Right cardiac atrium (tissue), 5 donors: ENCODE data around the gene HJURP. TPM values are rescaled to one million over a fixed set of nuclear protein-coding genes. Genes with fewer than 3 reads are reported as not detected.
A peak's percentile ranks its signal among the peaks of the same experiment; 100 is the strongest.

Experiments used
- ATAC-seq, 2 donors: fragments of 200-7000 bp; cut with Tn5 transposase; one replicate each; pipeline versions ENCODE4 v1.8.0 to v1.9.1; 2020; ENCODE audit warnings: moderate library complexity in 2 of 2, mild to moderate bottlenecking in 1 of 2
- DNase-seq, 3 donors: peaks; one replicate each; pipeline ENCODE4 v3.0.0-alpha.2; 2020
- H3K27ac ChIP-seq: one replicate; pipeline ENCODE4 v1.5.1; 2013; ENCODE audit warnings: mild to moderate bottlenecking, low read length, control low read depth, moderate library complexity
- H3K27me3 ChIP-seq: one replicate; pipeline ENCODE4 v1.6.1; 2013; ENCODE audit not compliant: control insufficient read depth, insufficient read depth
- H3K4me1 ChIP-seq: one replicate; pipeline ENCODE4 v1.6.1; 2013; ENCODE audit warnings: low read length; ENCODE audit not compliant: control insufficient read depth, insufficient read depth
- H3K4me3 ChIP-seq: one replicate; pipeline ENCODE4 v1.5.1; 2013; ENCODE audit warnings: low read length, control low read depth
- H3K9me3 ChIP-seq: one replicate; pipeline ENCODE4 v1.6.1; 2013; ENCODE audit warnings: low read length; ENCODE audit not compliant: control insufficient read depth
- WGBS: extraction: QIAGEN DNeasy Blood & Tissue Kit; methylation state at CpG from one replicate; pipeline ENCODE4 v1.1.7; 2013; 5-methylcytosine and 5-hydroxymethylcytosine counted together
- intact Hi-C, 4 donors: fragments of 100-400 bp; cut with DNase I; formaldehyde crosslinking; loops; one replicate each; pipeline versions ENCODE4 v1.11.0 to v1.14.0; 2022 to 2023
- polyA plus RNA-seq: library from polyadenylated mRNA; stranded (reverse); fragments of 200-250 nt; gene quantifications from one replicate; pipeline ENCODE4 v1.2.3, GENCODE V29; 2013
- total RNA-seq, 4 donors: library from RNA; stranded (reverse); fragmentation: NEBNext Ultra II Directional; extraction: Animal tissue kit (Norgen Biotek cat#: 25700); gene quantifications; one replicate each; pipeline ENCODE4 v1.2.1, GENCODE V29; 2021
- donor health status: healthy with polysubstance abuse.
- donor health status: DM: no; HTN: yes; CAD: no.
- donor health status: DM: no; HTN: no; CAD: no.
- donor health status: DM: no; HTN: yes; CAD: no; lungs with severe emphysema.
- donor health status: DM: yes; HTN: yes; CAD: no.

HJURP gene
- total and polyA plus RNA-seq, 5 donors, result 0.09 to 0.94 (median 0.77) TPM; not detected in 2

DNA sequence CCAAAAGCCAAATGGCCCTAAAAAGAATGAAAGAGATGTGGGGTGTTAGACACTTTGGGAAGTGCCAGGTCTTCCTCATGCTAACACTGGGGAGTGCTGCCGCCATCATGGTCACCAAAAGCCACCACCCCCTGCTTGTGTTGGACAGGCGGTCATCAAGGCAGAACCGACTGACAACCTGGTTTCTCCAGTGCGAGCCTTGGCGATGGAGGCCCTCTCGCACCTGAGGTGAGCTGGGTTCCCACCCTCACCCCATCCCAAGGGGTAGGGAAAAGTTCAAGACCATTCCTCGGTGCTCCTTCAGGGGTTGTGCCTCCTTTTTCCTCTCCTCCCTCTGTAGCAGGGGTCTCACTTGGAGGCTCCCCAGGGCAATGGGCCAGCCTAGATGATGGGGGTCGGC lies 42.6 kb downstream of the HJURP start:
- no peak overlapping the region for H3K27ac ChIP-seq
- no peaks in the 10 kb centered on the region for H3K4me1 ChIP-seq
- DNase-seq (no peak), ATAC-seq (no peak)
- H3K4me3 ChIP-seq, result no peak overlapping the region
- 86% methylated on average over 8 of the region's 8 CpGs for WGBS
- intact Hi-C loops, result no loop called here
- H3K9me3 ChIP-seq, result no peaks in the 10 kb centered on the region
- no peaks in the 10 kb centered on the region for H3K27me3 ChIP-seq

DNA sequence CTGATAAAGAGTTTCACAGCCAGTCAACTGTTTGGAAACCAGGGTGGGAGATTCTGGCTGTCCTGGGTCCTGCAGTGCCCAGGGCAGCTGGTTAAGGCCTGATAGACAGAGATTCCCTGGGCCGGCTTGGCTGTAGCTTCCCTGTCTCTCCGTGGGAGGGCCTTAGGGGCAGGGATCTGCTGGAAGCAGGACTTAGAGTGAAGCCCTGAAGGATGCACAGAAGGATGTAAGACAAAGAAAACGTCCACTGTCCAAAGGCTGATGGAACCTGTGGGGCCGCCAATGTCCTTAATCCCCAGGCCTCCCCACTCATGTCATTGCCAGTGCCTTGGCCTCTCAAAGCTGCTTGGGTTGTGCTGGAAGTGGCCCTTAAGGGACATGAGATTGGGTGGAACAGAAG lies 43.2 kb downstream of the HJURP start:
- Histone ChIP-seq H3K9me3 (no peaks in the 10 kb centered on the region), H3K4me3 (no peak overlapping the region), H3K4me1 (no peaks in the 10 kb centered on the region), H3K27me3 (no peaks in the 10 kb centered on the region), H3K27ac (no peak overlapping the region)
- ATAC-seq (no peak), DNase-seq (no peak)
- WGBS, result 75% methylated on average over 4 of the region's 4 CpGs
- intact Hi-C loops, result no loop called here

DNA sequence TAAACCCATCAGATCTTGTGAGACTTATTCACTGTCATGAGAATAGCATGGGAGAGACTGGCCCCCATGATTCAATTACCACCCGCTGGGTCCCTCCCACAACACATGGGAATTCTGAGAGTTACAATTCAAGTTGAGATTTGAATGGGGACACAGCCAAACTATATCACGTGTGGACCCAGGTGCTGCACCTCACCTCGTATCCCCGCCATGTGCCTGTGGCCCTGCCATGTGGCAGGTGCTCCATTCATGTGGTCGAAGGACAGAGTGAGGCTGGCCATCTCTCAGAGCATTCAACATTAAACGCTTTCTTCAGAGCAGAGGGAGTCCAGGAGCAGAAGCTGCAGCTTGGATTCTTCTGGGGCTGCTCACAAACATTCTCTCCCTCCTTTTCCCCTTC lies 44.0 kb downstream of the HJURP start:
- no peak for DNase-seq
- ATAC-seq, result no peak
- Histone ChIP-seq H3K27ac (no peak overlapping the region), H3K27me3 (no peaks in the 10 kb centered on the region), H3K4me1 (no peaks in the 10 kb centered on the region), H3K4me3 (no peak overlapping the region), H3K9me3 (no peaks in the 10 kb centered on the region)
- intact Hi-C loops, result no loop called here
- WGBS, result 86% methylated on average over 6 of the region's 6 CpGs

DNA sequence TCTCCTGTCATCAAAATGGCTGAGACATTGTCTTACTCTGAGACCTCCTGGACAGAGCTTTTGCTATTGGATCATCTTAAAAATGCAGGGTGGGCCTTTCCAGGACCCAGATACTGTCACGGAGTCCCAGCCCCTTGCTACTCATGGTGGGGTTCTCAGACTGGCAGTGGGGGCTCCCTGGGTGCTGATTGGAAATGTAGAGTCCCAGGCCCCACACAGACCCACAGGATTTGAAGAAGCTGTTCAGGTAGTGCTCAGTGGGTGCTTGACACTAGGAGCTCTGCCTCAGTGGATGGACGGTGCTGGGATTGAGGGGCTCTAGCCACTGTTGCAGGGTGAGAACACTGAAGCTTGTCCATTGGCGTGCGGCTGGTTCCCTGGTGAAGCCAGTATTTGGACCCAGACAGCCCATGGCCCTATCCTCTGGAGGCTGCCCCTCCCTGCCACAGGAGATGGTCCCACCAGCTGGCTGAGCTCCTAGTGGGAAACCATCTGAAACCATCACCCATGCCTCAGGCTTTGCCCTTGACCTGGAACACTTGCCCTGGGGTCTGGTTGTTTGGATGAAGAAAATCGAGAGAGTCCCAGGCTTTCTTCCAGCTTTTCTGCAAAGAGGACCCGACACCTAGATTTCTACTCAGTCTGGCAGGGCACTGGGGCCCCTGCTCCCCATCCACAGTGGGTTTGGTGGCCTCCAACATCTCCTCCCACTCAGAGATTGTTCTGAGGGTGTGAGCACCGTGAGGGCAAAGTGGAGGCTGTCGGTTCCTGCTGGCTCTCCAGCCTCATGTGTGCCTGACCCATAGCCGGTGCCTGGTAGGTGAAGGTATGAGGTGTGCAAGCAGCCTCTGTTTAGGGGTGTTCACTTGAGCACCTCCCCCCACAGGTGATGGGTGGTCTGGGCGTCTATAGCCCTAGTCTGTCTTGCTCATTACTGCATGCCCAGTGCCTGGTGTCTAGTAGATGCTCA lies 46.1 kb downstream of the HJURP start:
- WGBS, result 74% methylated on average over 10 of the region's 10 CpGs
- no peaks in the 10 kb centered on the region for H3K27me3 ChIP-seq

DNA sequence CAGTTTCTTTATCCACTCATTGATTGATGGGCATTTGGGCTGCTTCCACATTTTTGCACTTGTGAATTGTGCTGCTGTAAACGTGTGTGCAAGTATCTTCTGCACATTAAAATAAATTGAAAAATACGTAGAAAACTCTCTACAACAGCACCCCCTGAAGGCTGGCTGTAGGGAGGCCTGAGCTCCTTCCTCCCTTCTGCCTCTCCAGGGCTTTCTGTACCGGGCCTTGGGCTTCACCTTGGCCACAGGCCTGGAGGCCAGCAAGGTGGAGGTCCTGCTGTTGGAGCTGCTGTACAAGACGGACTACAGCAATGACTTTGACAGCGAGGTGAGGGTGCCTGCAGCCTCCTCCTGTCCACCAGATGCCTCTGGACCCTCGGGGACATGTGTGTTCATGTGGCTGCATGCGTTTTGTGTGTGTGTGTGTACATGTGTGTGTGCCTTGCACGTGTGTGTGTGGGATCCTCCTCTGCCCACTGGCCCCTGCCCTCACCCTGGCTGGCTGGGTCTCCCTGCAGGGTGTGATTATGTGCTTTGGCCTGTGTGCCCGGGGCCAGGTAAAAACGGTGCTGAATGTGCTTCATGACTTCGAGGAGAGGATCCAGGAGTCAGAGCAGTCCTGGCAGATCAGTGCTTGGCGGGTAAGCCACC lies 47.0 kb downstream of the HJURP start:
- no peak overlapping the region for H3K4me3 ChIP-seq
- H3K27me3 ChIP-seq, result no peaks in the 10 kb centered on the region
- ATAC-seq (no peak), DNase-seq (peak in 1 of 3 donors; percentile 16)
- intact Hi-C loops, result no loop called here
- no peaks in the 10 kb centered on the region for H3K4me1 ChIP-seq
- WGBS, result 73% methylated on average over 12 of the region's 12 CpGs
- no peaks in the 10 kb centered on the region for H3K9me3 ChIP-seq
- no peak overlapping the region for H3K27ac ChIP-seq

More for the DNA sequence above, 46.1 kb downstream of the HJURP start:
- intact Hi-C loops, result no loop called here
- no peak overlapping the region for H3K4me3 ChIP-seq
- ATAC-seq (no peak), DNase-seq (no peak)
- no peaks in the 10 kb centered on the region for H3K9me3 ChIP-seq
- H3K4me1 ChIP-seq, result no peaks in the 10 kb centered on the region
- no peak overlapping the region for H3K27ac ChIP-seq

DNA sequence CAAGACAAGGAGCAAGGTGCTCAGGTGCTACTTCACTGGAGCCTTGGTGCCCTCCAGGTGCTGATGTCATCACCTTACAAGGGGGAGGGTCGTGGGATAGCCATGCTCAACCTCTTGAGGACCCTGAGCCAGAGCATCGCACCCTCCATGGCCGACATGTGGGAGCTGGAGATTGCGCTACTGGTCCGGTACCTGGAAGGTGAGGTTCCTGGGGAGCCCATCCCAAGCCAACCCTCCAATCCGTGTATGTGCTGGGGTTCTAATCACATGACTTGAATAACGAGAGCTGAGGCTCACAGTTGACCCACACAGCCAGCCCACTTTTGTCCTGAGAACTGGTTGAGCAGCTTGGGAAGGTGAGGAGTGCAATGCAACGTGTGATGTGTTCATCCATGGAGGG lies 50.3 kb downstream of the HJURP start:
- 66% methylated on average over 8 of the region's 8 CpGs for WGBS
- no peaks in the 10 kb centered on the region for H3K9me3 ChIP-seq
- no peak overlapping the region for H3K27ac ChIP-seq
- ATAC-seq (no peak), DNase-seq (no peak)
- H3K4me3 ChIP-seq, result no peak overlapping the region
- intact Hi-C loops, result no loop called here
- no peaks in the 10 kb centered on the region for H3K4me1 ChIP-seq
- H3K27me3 ChIP-seq, result no peaks in the 10 kb centered on the region

DNA sequence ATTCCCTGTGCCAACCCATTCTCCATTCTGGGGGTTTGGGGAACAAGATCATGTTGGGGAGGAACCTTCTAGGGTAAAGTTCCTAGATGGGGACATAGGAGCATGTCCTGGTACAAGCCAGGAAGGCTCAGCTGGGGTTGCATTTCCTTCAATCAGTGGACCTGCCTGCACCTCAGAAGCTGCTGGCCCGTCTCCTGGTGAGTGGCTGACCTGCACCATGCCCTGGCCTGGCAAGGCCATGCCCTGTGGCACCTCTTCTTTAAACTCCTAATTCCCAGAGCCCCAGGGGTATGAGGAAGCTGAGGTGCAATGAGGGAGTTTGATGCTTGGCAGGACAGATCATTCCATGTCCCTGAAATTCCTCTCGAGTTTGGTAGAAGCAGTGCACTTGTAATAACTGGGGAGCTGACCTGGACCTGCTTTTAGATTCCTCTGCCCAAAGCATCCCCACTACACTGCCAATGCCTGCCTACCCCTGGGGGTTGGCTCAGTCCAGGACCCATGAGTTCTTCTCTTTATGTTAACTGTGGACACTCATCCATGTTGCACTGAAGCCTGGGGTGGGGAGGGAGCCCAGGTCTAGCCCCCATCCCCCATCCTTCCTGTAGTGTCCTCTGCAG lies 50.9 kb downstream of the HJURP start:
- no peak for DNase-seq
- intact Hi-C loops, result no loop called here

DNA sequence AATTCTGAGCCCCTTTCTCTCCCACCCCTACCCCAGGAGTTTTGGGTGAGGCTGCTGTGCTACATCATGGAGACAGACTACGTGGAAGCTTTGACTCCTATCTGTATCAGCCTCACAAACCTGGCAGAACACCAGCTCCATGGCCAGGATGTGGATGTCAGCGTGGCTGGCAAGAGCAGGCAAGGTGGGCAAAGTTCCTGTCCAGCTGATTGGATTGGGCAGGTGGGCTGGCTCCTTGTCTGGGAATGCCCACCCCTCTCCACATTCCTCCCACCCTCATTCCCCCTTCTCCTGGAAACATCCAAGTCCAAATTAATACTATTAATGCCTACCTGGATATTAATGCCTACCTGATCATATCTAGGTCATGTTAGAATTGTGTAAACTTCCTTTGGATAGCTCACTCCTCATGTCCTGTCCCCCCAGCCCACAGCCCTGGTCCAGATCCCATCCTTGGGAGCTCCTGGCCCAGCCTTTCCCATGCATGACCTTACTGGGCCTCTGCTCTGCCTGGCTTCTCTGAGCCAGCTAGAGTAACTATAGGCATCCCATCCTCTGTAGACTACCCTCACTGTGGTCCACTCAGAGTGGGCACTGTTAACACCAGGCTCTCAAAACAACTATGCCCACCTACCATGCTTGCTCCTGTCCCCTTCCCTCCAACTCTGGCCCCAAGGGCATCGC lies 52.1 kb downstream of the HJURP start:
- WGBS, result 62% methylated on average over 3 of the region's 3 CpGs
- intact Hi-C loops, result no loop called here
- peak in 1 of 3 donors; percentile 14 for DNase-seq
- Histone ChIP-seq H3K9me3 (no peaks in the 10 kb centered on the region), H3K27me3 (no peaks in the 10 kb centered on the region), H3K4me1 (no peaks in the 10 kb centered on the region), H3K27ac (no peak overlapping the region), H3K4me3 (no peak overlapping the region)
- no peak for ATAC-seq

More for the DNA sequence above, 50.9 kb downstream of the HJURP start:
- ATAC-seq, result no peak
- H3K27me3 ChIP-seq, result no peaks in the 10 kb centered on the region
- no peak overlapping the region for H3K4me3 ChIP-seq
- no peak overlapping the region for H3K27ac ChIP-seq
- no peaks in the 10 kb centered on the region for H3K4me1 ChIP-seq
- H3K9me3 ChIP-seq, result no peaks in the 10 kb centered on the region
- 55% methylated on average over 2 of the region's 2 CpGs for WGBS

DNA sequence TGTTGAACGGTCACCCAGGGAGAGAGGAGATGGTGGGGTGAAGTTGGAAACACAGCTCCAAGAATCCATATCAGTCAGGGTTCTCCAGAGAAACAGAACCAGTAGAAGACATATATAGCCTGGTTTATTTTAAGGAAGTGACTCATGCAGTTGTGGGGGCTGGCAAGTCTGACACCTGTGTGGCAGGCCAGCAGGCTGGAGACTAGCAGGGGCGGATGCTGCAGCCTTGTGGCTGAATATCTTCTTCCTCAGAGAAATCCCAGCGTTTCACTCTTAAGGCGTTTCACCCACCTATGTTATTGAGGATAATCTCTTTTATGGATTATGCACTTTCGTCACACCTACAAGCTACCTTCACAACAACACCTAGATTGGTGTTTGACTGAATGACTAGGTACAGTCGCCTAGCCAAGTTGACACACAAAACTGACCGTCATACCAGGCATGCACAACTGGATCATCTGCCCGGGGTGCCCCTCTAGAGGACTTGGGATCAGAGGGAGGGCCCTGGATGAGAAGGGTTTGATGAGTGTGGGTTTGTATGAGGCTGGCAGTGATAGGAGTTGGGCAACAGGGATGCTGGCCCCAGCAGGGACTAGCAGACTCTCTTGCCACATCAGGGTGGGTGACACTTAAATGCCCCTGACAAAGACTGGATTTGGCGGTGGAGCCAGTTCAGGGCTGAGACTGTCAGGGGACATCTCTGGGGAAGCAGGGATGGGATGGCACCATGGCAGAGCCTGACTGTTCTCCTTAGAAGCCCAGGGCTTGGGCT lies 52.8 kb downstream of the HJURP start:
- Histone ChIP-seq H3K4me1 (no peaks in the 10 kb centered on the region), H3K27me3 (no peaks in the 10 kb centered on the region), H3K4me3 (no peak overlapping the region), H3K9me3 (no peaks in the 10 kb centered on the region), H3K27ac (no peak overlapping the region)
- WGBS, result 75% methylated on average over 9 of the region's 9 CpGs
- ATAC-seq (no peak), DNase-seq (no peak)
- intact Hi-C loops, result no loop called here

DNA sequence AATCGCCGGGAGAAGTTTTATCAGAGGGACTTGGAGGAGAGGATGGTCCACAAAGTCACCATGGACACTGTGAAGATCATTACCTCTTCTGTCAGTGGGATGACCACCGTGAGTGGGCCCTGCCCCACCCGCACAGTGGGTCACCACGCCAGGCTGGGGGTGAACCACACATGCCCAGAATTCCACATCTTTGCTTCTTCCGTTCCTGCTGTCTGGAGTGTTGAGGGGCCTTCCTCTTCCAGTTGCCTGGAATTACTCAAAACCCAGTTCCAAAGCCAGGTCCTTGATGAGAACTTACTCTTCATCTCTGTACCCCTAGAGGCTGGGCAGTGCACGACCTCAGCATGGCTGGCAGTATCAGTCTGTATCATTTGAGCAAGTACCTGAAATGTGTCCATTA lies 54.1 kb downstream of the HJURP start:
- 78% methylated on average over 7 of the region's 7 CpGs for WGBS
- intact Hi-C loops, result no loop called here
- H3K27me3 ChIP-seq, result no peaks in the 10 kb centered on the region
- DNase-seq (peak in 1 of 3 donors; percentile 31), ATAC-seq (no peak)
- H3K4me1 ChIP-seq, result no peaks in the 10 kb centered on the region
- no peak overlapping the region for H3K4me3 ChIP-seq
- no peaks in the 10 kb centered on the region for H3K9me3 ChIP-seq
- no peak overlapping the region for H3K27ac ChIP-seq
